Stimulated activated naive CD8-positive, alpha-beta T cell treated with anti-CD3 and anti-CD28 coated beads, Interleukin-15, Interleukin-2, amounts not matched to agents 100 ng/mL and 50 ng/mL, for 24 hours (primary cell): ENCODE results near the gene BCAS1.
"Not testable (repeated sequence)": the region's sequence is repeated elsewhere in the genome, so short reads cannot be mapped to it uniquely, and the experiment has no call there.

ENCODE experiments used
- H3K27ac Mint-ChIP-seq: one replicate; pipeline ENCODE4 v1.8.0; 2021; ENCODE audit warnings: mild to moderate bottlenecking, mixed read lengths
- H3K27me3 Mint-ChIP-seq: one replicate; pipeline ENCODE4 v1.8.0; 2021; ENCODE audit warnings: mixed read lengths
- H3K36me3 Mint-ChIP-seq: one replicate; pipeline ENCODE4 v1.8.0; 2021; ENCODE audit warnings: low read depth, mixed read lengths
- H3K4me1 Mint-ChIP-seq: one replicate; pipeline ENCODE4 v1.8.0; 2021; ENCODE audit warnings: low read depth, mixed read lengths
- H3K4me3 Mint-ChIP-seq: one replicate; pipeline ENCODE4 v1.8.0; 2021; ENCODE audit warnings: mild to moderate bottlenecking, mixed read lengths
- H3K9me3 Mint-ChIP-seq: one replicate; pipeline ENCODE4 v1.8.0; 2021; ENCODE audit warnings: mixed read lengths

Gene BCAS1

DNA sequence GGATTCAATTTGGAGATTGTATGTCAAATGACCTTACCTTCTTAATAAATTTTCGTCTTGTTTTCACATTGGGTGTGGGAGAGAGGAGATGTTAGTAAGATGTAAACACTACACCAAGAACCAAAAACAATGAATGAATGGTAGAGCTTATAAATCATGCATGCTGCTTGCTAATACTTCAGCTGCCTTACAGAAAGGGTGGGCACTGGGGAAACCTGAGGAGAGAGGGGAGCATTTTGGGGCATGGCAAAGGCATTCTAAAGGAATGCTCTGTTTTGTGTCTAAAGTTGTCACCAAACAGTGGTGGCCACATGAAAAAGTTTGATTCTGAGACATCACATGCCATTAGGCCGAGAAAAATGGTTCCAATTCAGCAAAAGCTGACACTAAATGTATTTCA, 80.4 kb downstream of the BCAS1 start:
- no peak overlapping the region for H3K27ac Mint-ChIP-seq
- H3K9me3 Mint-ChIP-seq = no peaks in the 10 kb centered on the region
- H3K27me3 Mint-ChIP-seq = peaks cover 29% of the 10 kb centered on the region
- no peaks in the 10 kb centered on the region for H3K36me3 Mint-ChIP-seq
- H3K4me1 Mint-ChIP-seq = no peaks in the 10 kb centered on the region
- H3K4me3 Mint-ChIP-seq = no peak overlapping the region

DNA sequence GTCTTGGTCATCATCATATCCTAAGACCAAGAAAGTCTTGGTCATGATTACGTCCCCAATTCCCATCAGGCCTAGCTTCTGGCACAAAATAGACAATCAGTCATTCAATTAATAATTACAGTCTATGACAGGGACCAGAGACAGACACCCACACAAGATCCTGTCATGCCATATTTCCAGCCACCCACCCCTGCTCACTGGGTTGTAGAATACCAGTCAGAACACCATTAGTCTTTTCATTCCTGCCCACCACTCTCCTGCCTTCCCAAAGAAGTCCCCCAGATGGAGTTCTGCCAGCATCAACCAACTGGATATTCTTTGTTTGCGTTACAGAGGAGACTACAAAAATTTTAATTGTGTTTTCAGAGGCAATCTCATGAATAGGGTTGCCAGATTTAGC, 81.0 kb downstream of the BCAS1 start:
- no peak overlapping the region for H3K4me3 Mint-ChIP-seq
- H3K36me3 Mint-ChIP-seq = no peaks in the 10 kb centered on the region
- H3K4me1 Mint-ChIP-seq = no peaks in the 10 kb centered on the region
- no peaks in the 10 kb centered on the region for H3K9me3 Mint-ChIP-seq
- peaks cover 35% of the 10 kb centered on the region for H3K27me3 Mint-ChIP-seq
- H3K27ac Mint-ChIP-seq = no peak overlapping the region

DNA sequence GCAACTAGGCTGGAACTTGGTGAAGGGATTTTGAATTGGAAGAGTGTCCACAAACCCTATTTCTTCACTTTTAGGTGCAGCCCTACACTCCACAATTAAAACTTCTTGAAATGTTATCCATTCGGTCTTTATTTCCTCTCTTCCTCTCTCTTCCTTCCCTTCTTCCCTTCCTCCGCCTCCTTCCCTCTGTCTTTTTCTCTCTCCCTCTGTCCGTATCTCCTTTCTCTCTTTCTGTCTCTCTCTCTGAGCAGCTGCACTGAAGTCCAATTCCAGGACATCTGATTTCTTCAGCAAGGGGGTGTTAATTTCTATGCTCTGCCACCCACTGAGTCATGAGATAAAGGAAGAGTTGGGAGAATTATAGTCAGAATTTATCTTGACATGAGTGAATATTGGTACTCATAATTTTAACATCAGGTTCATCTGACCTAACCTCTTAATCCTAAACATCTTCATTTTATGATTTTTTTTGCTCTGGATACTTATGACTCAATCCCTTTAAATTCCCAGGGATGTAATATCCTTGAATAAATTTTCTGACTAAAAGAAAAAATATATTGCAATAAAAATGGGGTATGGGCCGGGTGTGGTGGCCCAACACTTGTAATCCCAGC, 84.2 kb downstream of the BCAS1 start:
- H3K27me3 Mint-ChIP-seq = peaks cover 28% of the 10 kb centered on the region
- H3K36me3 Mint-ChIP-seq = no peaks in the 10 kb centered on the region
- no peaks in the 10 kb centered on the region for H3K9me3 Mint-ChIP-seq
- peaks cover 8% of the 10 kb centered on the region for H3K4me1 Mint-ChIP-seq
- no peak overlapping the region for H3K4me3 Mint-ChIP-seq
- H3K27ac Mint-ChIP-seq = no peak overlapping the region

DNA sequence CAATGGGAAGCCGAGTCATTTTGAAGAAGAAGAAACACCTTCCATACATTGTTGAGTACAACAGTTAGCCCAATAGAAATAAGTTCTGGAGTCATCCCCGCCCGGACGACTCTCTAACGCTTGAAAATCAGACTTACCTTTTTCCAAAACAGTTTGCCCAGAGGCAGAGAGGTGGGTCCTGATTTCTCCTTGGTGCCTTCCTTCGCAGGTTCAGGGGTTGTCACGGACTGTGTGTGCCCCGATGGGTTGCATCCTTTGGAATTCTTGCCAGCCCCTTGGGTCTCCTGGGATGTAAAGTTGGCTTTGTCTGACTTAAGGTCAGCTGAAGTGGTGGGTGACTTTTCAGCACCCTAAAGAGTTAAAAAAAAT, 85.3 kb downstream of the BCAS1 start:
- Mint-ChIP-seq H3K4me3 (no peak overlapping the region), H3K27ac (no peak overlapping the region), H3K36me3 (no peaks in the 10 kb centered on the region), H3K9me3 (no peaks in the 10 kb centered on the region), H3K27me3 (peaks cover 32% of the 10 kb centered on the region), H3K4me1 (peaks cover 12% of the 10 kb centered on the region)

DNA sequence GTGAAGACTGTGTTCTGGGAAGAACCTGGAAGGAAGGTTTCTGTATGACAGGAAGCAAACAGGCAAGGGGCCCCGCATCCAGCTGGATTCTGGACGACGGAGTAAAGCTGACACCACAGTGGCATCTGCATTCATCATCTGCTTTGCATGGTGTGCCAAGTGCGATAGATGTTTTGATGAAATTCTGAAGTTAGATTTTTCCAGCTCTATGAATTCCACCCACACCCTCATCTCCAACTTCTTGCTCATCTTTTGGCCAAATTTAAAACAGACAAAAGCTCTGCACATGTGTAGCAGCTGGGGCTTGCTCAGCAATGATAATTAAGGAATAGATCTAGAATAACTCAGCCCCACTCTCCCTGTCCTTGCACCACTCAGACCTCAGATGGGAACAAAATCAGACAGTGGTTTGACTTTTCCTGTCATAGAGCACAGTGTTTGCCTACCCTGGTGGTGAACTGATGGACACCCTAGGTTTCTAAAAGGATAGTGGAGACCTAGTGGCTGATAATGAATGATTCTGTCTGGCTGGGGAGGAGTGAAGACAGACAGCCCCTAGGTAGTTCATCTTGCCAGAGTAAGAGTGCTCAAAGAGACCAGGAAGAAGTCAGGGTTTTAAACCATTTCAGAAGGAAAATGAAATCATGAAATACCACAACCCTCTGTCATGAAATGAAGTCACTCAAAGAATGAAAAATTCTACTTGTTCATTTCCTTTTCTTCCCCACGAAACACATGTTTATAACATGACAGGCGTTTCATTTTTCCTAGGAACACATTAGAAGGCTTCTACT, 85.8 kb downstream of the BCAS1 start:
- H3K9me3 Mint-ChIP-seq = no peaks in the 10 kb centered on the region
- H3K27ac Mint-ChIP-seq = no peak overlapping the region
- H3K27me3 Mint-ChIP-seq = peaks cover 29% of the 10 kb centered on the region
- peaks cover 12% of the 10 kb centered on the region for H3K4me1 Mint-ChIP-seq
- H3K4me3 Mint-ChIP-seq = no peak overlapping the region
- no peaks in the 10 kb centered on the region for H3K36me3 Mint-ChIP-seq

DNA sequence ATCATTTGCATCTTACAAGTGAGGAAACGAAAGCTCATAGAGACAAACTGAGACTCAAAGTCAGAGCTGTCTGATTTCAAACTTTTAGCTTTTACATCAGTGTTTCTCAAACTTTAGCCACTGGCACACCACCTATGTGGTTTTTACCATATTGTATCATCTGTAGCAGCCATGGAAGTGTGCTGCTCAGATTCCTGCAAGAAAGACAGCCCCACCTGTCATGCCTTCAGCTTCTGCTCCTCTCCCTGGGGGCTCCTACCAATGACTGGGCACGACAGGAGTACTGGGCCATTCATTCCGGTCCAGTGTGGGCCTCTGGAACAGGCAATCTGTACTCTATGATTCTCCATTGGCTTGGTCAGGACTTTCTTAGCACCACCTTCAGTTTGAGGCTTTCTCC, 87.0 kb downstream of the BCAS1 start:
- Mint-ChIP-seq H3K27me3 (peaks cover 32% of the 10 kb centered on the region), H3K9me3 (no peaks in the 10 kb centered on the region), H3K4me1 (peaks cover 12% of the 10 kb centered on the region), H3K4me3 (no peak overlapping the region), H3K36me3 (no peaks in the 10 kb centered on the region), H3K27ac (no peak overlapping the region)

DNA sequence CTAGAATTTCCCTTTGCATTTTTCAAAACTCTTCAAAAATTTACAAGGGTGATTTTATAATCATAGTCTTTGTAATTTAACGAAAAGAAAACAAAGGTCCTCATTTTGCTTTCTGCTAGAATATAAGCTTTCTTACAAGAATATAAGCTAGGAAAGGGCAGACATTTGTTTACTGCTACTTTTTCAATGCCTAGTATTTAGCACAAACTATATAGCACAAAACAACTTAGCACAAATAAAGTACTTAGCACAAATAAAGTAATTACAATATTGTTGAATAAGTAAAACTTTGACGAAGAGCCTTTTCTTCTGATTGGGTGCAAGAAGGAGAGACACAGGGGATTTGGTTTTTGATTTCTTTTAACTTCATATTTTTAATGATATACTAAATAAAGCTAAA, 87.8 kb downstream of the BCAS1 start:
- Mint-ChIP-seq H3K9me3 (no peaks in the 10 kb centered on the region), H3K4me3 (no peak overlapping the region), H3K27ac (no peak overlapping the region), H3K27me3 (peaks cover 32% of the 10 kb centered on the region), H3K4me1 (peaks cover 12% of the 10 kb centered on the region), H3K36me3 (no peaks in the 10 kb centered on the region)

DNA sequence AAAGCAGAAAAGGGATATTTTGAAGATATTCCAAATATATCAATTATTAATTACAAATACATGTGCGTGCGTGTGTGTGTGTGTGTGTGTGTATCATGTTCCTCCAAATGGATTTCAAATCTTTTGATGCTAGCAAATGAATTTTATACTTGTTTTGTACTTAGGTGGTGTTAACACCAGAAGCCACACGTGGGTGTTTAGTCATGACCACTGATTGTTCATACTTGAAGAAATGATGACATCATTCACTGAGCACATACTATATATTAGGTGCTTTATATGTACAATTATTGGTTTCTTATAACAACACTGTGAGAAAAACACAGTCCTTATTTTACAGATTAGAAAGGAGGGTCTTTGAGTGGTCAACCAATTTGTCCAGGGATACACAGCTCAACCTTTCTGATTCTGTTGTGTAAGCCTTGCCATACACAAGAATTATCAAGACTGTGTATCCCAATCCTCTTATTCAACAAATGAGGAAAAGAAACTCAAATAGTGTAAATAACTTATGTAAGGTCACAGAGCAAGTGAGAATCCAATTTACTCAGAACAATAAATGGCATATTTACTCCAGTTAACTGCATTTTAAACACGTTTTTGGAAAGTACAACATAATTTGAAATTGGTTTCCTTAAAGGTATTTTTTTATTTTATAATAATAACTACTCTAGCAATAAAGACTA, 88.5 kb downstream of the BCAS1 start:
- H3K27ac Mint-ChIP-seq = no peak overlapping the region
- peaks cover 32% of the 10 kb centered on the region for H3K27me3 Mint-ChIP-seq
- H3K4me1 Mint-ChIP-seq = peaks cover 12% of the 10 kb centered on the region
- H3K36me3 Mint-ChIP-seq = no peaks in the 10 kb centered on the region
- no peak overlapping the region for H3K4me3 Mint-ChIP-seq
- H3K9me3 Mint-ChIP-seq = no peaks in the 10 kb centered on the region

DNA sequence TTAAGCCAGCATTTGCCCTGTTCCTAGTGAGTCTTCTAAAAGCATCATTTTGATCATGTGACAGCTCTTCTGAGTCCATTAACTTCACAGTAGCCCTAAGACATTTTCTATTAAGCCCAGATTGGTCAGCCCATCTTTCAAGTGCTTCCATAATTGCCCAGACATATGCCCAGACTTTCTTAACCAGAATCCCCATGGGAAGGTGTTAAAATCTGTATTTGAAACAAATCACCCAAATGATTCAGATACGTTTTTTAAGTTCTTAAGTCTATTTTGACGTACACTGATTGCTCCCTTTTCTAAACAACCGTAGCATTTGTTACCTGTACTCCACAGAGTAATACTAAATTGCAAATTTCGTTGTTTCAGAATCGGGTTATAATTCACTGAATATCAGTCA, 89.3 kb downstream of the BCAS1 start:
- Mint-ChIP-seq H3K4me3 (no peak overlapping the region), H3K4me1 (peaks cover 12% of the 10 kb centered on the region), H3K27me3 (peaks cover 31% of the 10 kb centered on the region), H3K36me3 (no peaks in the 10 kb centered on the region), H3K27ac (no peak overlapping the region), H3K9me3 (no peaks in the 10 kb centered on the region)

DNA sequence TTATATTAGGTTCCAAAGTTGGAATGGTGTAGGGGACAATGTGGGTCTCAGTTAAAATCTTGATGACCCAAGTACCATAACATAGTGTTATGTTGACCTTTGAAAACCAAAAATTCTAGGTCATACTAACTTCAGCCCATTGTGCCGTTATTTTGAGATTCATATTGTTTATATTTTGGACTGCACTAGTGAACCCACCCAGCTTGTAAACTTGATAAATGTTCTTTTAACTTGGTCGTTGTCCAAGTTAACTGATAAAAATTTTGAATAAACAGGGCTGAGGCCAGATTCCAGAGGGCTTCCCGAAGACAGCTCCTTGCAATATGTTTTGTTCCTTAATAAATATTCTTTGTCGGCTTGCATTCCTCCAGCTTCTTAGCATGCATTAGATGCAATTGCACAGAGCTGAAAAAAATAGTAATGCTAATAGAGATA, 90.3 kb downstream of the BCAS1 start:
- Mint-ChIP-seq H3K4me3 (no peak overlapping the region), H3K9me3 (peaks cover 2% of the 10 kb centered on the region), H3K27ac (no peak overlapping the region), H3K27me3 (peaks cover 28% of the 10 kb centered on the region), H3K4me1 (peaks cover 12% of the 10 kb centered on the region), H3K36me3 (no peaks in the 10 kb centered on the region)

DNA sequence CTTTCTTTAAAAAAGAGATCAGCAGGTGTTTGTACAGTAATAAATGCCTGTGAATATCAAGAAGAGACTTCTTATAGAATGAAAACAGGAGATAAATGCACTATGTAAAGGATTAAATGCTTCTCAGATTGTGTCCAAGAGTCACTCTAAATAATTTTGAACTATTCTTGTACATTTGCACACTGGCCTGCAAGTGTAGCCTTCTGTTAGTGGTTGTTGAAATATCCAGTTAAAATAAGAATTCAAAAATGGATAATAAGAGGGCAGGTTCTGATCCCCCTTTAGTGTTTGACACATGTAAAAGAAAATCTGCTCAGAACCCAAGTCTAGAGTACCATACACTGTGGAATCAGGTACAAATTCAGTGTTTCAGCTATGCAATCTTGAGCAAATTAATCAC, 91.9 kb downstream of the BCAS1 start:
- no peak overlapping the region for H3K4me3 Mint-ChIP-seq
- H3K9me3 Mint-ChIP-seq = peaks cover 9% of the 10 kb centered on the region
- H3K27me3 Mint-ChIP-seq = peaks cover 18% of the 10 kb centered on the region
- H3K4me1 Mint-ChIP-seq = peaks cover 12% of the 10 kb centered on the region
- H3K36me3 Mint-ChIP-seq = no peaks in the 10 kb centered on the region
- no peak overlapping the region for H3K27ac Mint-ChIP-seq

DNA sequence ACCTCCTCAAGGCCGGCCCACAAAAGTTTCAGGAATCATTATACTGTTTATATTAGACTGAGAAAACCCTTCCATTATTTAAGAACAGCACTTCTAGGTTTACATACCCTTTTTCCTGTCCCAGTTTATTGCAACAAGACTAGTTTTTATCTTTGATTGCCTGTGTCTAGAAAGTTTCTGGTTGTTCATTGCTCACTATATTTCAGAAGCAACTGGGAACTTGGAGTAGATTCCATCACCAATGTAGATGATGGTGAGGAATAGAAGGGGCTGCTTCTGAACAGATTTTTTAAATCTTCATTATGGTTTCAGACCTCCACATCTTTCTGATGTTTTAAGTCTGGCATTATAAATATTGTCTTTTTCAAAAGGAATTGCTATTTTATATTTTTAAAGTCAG, 93.0 kb downstream of the BCAS1 start:
- Mint-ChIP-seq H3K9me3 (peaks cover 10% of the 10 kb centered on the region), H3K36me3 (no peaks in the 10 kb centered on the region), H3K27ac (no peak overlapping the region), H3K27me3 (peaks cover 12% of the 10 kb centered on the region), H3K4me1 (peaks cover 12% of the 10 kb centered on the region), H3K4me3 (no peak overlapping the region)

DNA sequence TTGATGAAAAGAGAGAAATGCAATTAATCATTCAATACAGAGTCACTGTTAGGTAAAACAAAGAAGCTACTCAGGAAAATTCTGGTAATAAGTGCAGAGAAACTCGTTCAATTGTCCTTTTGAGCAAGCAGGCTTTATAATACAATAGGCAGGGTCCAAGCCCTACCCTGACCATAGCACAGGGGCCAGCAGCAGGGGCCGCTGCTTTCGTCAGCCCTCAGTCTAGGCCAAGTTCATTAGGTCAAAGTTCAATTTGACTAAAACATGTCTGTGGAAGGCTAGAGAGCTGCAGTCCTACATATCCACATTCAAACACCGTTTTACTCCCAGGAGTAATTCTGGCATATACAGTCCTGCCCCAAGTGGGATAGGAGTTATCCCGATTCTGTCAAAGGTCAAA, 94.6 kb downstream of the BCAS1 start:
- H3K36me3 Mint-ChIP-seq = no peaks in the 10 kb centered on the region
- H3K27me3 Mint-ChIP-seq = peaks cover 4% of the 10 kb centered on the region

DNA sequence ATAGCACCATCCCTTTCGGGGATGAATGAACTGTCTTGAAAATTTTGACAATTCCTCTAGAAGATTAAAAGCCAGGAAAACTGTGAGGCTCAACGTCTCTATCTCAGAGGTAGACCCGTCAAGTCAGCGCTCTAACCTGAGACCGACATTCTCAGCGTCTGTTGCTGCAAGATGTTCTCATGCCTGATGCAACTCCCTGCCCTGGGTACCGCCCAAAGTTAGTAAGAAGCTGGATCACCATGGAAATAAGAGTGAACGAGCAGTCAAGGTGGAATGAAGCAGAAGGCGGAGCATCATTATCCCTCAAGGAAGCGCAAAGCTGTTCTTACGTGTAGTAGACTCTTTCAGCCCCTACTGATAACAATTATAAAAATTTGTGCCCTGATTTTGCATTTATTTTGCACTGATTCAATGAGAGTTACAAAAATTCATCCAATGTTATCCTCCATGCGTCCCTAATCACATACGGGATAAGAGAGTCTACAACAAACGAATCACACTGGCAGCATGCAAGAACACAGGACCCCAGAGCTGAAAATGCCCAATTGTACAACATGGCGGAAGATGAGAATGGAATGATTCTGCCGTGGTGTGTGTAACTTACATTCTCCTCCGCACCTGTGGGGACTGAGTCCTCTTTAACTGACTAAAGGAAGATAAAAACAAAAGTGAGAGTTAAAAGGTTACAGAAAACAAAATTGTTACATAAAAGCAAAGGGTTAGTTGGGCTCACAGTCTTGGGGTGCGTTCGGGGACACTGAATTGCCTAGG, 95.4 kb downstream of the BCAS1 start:
- H3K36me3 Mint-ChIP-seq = no peaks in the 10 kb centered on the region
- no peaks in the 10 kb centered on the region for H3K4me1 Mint-ChIP-seq
- no peak overlapping the region for H3K27ac Mint-ChIP-seq
- peaks cover 10% of the 10 kb centered on the region for H3K9me3 Mint-ChIP-seq
- H3K27me3 Mint-ChIP-seq = peaks cover 4% of the 10 kb centered on the region
- no peak overlapping the region for H3K4me3 Mint-ChIP-seq

More for the DNA sequence above, 94.6 kb downstream of the BCAS1 start:
- H3K4me3 Mint-ChIP-seq = no peak overlapping the region
- no peak overlapping the region for H3K27ac Mint-ChIP-seq
- no peaks in the 10 kb centered on the region for H3K4me1 Mint-ChIP-seq
- H3K9me3 Mint-ChIP-seq = peaks cover 10% of the 10 kb centered on the region

DNA sequence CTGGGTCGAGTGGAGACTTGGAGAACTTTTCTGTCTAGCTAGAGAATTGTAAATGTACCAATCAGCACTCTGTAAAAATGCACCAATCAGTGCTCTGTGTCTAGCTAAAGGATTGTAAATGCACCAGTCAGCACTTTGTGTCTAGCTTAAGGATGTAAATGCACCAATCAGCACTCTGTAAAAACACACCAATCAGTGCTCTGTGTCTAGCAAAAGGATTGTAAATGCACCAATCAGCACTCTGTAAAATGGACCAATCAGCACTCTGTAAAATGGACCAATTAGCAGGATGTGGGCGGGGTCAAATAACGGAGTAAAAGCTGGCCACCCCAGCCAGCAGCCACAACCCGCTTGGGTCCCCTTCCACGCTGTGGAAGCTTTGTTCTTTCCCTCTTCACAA, 96.5 kb downstream of the BCAS1 start:
- not testable (repeated sequence) for H3K4me1 Mint-ChIP-seq, H3K4me3 Mint-ChIP-seq, H3K27ac Mint-ChIP-seq, H3K27me3 Mint-ChIP-seq, H3K36me3 Mint-ChIP-seq
- peaks cover 10% of the 10 kb centered on the region for H3K9me3 Mint-ChIP-seq
